Fibroblast of peridontal ligament (primary cell): Measurements from ENCODE around the gene GLIS1.

Experiments
- DNase-seq: peaks from one replicate; pipeline ENCODE4 v3.0.0-alpha.2; 2010; ENCODE audit errors: extremely low read depth

The GLIS1 gene

DNA sequence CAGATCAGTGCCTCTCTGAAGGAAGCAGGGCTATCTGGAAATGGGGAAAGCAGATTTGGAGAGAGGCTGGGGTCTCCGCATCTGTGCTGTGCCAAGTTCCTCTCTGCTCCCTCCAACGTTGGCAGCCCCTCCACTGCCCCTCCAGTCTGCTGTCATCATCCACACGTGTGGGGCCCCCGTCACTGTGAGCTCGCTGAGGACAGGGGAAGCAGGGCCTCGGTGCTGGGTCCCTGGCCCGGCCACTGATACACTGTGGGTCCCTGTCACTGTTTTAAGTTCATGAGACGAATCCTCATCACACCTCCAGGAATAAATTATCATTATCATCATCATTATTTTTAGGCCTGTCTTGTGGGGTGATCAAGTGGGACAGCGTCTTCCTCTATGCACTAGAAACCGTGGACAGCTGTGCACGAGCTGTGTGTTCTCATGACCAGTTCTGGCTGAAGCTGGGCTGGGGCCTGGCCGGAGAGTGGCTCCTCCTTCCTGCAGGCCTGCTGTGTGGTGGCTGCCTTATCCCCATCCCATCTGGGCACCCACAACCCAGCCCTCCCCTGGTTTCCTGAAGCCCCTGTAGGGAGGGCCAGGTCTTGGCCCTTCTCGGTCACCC is 227.5 kb downstream of the GLIS1 start:
- DNase-seq = no peak

DNA sequence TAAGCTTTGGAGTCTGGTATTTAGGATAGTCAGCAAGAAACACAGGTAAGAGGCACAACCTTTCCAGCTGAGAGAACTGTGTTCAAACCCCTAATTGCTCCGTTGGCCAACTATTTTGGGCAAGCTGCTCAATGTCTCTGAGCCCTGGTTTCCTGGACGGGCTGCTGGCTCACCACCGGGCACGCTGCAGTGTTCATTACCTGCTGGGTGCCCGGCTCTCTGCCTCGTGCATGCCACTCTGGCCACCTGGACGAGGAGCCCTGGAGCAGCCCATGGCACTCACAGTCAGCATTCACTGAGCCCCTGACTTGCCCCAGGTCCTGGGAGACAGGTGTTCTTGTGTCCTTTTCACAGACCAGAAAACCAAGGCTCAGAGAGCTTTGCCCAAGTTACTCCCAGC is 228.7 kb downstream of the GLIS1 start:
- no peak for DNase-seq

DNA sequence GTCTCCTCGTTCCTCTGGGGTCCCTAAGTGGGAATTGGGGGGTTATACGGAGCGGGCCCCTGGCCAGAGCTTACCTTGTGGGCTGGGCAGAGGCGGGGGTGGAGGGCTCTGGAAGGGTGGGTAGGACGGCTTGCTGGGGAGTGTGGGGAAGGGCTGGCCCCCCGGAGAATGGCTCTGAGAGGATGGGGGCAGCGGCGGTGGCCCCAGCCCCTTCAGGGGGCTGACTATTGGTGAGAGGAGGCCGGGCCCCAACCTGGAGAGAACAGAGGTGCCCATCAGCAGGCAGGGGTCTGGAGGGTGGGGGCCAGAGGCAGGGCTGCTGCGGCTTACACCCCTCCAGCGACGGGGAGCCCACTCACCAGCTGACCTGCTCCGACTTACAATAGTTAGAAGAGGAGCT is 229.2 kb downstream of the GLIS1 start:
- DNase-seq = no peak

- DNase-seq = no peak
Measured at GRCh38 chr1:53508991-53509666, 229.8 kb downstream of the GLIS1 start.

- DNase-seq = no peak
Measured at GRCh38 chr1:53508056-53508990, 230.6 kb downstream of the GLIS1 start.

DNA sequence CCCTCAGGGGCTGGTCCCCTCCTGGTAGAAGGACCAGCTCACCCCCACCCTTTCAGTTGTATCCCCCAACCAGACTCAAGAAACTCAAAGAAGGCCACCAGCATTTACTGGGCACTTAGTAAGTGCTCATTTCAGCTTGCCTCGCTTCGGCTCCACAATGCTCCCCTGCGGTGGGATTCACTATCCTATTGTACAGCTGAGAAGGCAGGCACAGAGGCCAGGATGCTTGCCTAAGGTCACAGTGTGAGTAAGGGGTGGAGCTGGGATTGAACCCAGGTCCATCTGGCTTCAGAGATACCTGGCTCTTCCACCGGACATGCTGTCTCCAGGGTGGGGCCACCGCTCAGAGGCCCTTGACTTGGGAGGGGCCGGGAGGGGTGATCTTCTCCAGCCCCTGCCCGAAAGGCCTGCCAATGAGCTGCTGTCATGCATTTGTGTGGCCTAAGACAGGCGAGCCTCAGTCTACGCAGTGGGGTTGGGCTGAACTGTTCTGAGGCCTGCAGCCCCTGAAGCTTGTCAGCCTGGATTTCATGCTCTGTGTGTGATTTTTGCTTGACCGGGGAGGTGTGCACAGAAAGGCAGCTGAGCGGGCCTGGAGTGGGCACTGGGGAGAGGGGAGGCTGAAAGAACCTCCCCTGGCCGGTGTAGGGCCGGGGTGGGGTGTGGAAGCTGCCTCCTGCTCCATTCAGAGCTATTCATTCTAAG is 231.7 kb downstream of the GLIS1 start:
- DNase-seq = no peak

DNA sequence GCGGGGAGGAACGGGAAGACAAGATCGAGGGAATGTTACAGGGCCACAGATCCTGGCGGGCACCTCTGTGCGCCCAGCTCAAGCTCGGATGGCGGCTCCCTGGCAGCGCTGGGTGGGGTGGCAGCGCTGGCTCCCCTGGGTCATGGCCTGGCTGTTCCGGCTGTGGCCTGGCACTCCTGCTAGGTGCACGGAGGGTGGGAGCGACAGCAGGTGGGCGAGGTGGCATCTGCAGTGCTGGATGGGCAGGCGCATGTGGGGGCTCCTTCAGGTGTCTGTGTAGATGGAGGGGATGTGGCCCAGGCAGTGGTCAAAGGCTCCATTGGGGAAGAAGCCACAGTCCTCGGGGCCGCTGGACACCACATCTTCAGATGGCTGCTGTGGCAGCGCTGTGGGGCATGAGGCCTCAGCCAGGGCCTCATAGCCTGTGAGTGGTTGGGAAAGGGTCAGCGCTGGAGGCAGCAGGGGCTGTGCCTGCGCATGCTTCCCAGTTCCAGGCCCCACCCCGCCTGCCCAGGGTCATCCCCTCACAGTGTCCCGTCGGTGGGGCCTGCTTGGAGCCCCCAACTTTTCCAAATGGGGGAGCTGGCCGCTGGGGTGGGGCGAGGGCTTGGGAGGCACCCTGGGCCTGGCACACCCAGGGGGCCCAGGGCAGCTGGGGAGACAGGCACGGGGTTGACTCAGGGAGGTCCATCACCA is 232.5 kb downstream of the GLIS1 start:
- no peak for DNase-seq

- DNase-seq = no peak
Measured at GRCh38 chr1:53505891-53506290, 233.1 kb downstream of the GLIS1 start.

DNA sequence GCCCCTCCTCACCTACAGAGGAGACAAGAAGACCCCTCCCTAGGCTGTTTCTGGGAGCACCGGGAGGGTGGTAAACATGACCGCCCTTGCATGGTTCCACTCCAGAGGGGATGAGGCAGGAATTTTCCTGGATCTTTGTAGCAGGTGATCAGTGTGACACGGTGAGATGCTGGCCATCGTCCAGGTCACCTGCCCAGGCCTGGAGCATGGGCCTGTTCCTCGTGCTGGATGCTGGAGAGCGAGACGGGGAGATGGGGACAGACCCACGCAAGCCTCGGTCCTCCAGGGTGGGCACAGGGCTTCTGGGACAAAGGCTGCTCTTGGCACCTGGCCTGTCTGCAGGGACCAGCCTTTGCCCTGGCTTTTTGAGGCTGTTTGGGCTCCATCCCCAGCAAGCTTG is 233.6 kb downstream of the GLIS1 start:
- no peak for DNase-seq

DNA sequence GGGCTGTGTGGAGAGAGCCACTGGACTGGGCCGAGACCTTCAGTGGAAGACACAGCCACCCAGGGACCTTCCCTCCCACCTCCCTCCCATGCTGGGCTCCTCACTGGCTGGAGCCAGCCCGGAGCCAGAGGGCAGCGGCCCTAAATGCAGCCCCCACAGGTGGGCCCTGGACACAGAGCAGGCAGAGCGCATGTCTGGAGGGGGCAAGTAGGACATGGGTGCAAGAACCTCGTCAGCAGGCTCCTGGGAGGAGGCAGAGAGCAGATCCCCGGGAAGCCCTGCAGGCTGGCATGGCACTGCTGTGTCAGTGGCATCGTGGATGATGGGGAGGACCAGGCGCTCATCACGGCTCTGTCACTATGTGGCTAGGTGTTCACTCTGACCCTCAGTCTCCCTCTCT is 234.1 kb downstream of the GLIS1 start:
- DNase-seq = no peak

DNA sequence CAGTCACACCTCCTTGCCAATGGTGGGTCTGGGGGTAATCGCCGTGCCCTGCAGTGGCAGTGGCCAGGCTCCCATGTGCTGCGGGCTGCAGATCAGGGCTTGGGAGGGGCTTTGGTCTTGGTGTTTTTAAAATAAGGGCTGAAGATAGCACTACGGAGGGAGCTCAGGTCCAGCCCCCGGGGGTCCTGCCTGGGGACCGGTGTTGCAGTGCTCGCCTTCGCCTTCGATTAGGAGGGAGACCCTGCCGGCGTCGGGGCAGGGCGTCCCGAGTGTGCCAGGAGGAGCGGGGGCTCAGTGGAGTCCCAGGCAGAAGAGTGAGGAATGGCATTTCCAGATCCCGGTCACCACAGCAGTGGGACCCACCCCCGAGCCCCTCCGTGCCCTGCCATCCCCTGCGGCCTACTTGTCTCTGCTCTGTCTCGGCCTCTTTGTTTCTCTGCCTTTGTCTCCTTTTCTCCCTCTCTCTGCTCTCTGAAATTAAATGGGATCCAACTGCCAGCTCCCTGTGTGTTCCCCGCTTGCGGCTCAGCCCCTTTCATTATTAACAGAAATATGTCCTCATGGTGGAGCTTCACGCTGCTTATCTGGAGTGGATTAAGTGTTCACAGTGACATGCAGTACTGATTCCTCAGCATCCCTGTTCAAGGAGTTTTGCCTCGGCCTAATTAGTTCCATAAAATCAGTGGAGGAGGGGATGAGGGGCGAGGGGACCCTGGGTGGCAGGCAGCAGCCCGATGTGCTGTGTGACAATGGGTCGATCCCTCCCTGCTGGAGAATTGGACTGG is 235.3 kb downstream of the GLIS1 start:
- DNase-seq = no peak

GRCh38 chr1:53502641-53503432 is 236.1 kb downstream of the GLIS1 start:
- no peak for DNase-seq

DNA sequence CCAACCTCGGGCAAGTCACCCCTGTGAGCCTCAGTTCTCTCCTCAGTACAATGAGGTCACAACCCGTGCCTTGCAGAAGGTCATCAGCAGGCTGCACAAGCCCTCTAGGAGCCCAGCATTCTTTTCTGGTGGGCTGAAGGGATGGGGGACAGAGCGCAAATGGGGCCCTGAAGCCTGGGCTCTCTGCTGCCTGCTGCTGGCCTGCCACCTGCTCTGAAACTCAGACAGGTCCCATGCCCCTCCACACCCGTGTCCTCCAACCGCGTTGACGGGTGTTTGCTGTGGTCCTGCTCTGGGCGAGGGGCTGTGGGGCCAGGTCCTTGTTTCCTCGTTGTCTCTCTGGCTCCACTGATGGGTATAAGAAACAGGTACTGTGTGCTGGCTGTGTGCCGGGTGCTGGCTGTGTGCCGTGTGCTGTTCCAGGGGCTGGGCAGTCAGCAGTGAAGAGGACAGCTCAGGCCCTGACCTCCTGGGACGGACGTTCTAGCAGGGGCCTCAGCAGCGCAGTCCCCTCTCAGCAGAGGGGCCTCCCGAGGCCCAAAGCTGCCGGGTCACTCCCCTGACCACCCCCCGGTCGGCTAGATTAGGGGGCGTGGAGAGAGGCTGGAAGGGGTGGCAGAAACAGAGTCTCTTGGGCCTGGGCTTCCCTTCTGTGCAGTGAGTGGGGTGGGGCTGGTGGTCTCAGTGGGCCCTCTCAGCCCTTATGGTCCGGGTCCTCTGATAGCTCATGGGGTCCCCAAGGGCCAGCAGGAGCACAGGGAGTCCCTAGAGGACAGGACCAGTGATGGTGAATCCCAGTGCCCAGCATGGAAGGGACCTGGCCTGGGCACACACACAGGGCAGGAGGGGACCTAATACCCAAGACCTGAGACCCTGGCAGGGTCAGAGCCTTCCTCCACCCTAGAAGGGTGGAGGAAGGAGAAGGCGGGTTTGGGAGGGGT is 237.6 kb downstream of the GLIS1 start:
- no peak for DNase-seq

GRCh38 chr1:53500204-53501064 is 238.5 kb downstream of the GLIS1 start:
- DNase-seq = no peak

DNA sequence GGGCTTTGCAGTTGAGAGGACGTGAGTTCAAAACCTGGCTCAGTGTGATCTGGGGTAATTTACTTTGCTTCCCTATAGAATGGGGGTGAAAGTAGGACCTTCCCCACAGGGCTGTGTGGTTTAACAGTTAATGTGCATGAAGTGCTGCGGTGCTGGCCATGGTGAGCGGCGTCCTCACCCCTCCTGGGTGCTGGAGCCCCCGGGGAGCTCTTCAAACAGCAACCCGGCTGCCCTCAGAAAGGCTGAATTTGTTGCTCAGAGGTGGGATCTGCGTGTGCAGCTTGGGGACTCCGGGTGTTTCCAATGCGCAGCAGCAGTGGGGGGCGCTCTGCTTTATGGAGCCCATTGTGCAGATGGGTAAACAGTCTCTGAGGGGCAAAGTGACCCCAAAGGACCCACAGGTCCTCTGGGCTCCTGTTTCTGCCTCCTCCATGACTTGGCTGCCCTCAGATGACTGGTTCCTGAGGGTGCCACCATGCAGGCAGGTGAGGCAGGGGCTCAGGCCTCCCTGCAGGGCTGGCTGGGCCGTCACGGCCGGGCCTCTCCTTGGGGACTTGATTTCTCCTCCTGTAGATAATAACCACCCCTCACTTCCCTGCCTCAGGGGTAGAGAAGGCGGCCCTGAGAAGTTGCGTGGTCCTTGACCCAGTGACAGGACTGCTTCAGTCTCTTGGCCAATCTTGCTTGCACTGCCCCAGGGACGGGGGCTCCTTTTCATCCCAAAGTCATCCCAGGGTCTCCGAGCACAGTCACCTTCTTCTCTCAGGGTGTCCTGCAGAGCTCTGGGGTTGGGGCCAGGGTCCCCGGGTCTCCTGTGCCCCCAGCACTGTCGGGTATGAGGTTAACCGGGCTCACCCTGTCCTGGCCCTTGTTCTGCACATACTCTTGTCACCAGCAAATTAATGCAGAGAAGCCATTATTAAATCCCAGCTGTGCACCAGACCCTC is 239.4 kb downstream of the GLIS1 start:
- no peak for DNase-seq

DNA sequence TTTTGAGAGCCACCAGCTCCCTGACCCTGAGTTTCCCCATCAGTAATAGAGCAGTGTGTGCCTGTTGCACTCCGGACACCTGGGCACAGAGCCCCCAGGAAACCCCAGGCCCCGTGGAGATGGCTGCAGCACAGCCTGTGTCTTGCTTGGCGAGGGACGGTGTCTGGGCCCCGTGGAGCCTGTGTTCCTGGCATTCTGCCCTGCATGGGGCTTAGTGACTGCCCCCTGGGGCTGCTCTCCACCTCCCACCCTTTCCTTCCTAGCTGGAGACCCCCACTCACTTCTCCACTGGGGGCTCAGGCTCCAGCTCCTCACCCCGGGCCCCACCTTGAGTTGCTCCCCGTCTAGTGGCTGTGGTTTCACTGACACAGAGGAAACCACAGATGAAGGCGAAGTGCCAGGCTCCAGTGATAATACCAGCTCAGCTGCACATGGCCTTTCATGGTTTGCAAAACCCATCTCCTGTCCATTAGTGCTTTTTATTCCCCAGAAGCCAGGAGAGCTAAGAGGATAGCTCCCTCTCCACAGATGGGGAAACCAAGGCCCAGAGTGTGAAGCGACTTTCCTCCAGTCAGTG is 240.3 kb downstream of the GLIS1 start:
- DNase-seq = peak; percentile 62
